Measurements from ENCODE around the gene CD55. TPM values are rescaled to one million over a fixed set of nuclear protein-coding genes. Genes with fewer than 3 reads are reported as not detected.
A peak's percentile ranks its signal among the peaks of the same experiment; 100 is the strongest.

Gene CD55
- total RNA-seq, 4 donors from 2014 or later: 8.0 to 75.4 (median 40.1) TPM

DNA sequence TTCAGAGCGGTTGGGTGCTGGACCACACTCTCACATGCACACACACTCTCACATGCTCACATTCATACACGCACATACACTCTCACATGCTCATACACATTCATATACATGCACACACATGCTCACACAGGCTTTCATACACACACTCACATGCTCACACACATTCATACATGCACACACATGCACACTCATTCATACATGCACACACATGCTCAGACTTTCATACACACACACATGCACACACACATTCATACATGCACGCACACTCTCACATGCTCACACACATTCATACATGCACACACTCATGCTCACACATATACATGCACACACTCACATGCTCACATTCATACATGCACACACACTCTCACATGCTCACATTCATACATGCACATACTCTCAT is 6.0 kb upstream of the CD55 start:
- WGBS, 2 donors (ENCODE audit: low coverage in 1 of 2): 100% methylated on average over 3 of the region's 3 CpGs
- intact Hi-C loops (cut with DNase I; ENCODE audit: low total_unique reads): no loop called here
- in situ Hi-C loops (cut with MboI; ENCODE audit: low pct_ligation_motif_present in 1 of 4, low pct_unique_long_range_greater_than_20kb in 1 of 4, low sequenced_read_pairs in 3 of 4): no loop called here
- Histone ChIP-seq H3K27me3 (no peaks in the 10 kb centered on the region), H3K9me3 (no peaks in the 10 kb centered on the region), H3K27ac (no peak overlapping the region), H3K4me3 (no peak overlapping the region), H3K4me1 (peaks cover 0 to 15% (median 7%) of the 10 kb centered on the region in 4 donors), H3K36me3 (no peaks in the 10 kb centered on the region)
- DNase-seq: no peak
- TF ChIP-seq EP300 (IDR thresholded peaks at IDR 0.05; ENCODE audit: low read depth): no peak
- no peak for TF ChIP-seq POLR2A (IDR thresholded peaks at IDR 0.05)
- TF ChIP-seq, protein P1, sequence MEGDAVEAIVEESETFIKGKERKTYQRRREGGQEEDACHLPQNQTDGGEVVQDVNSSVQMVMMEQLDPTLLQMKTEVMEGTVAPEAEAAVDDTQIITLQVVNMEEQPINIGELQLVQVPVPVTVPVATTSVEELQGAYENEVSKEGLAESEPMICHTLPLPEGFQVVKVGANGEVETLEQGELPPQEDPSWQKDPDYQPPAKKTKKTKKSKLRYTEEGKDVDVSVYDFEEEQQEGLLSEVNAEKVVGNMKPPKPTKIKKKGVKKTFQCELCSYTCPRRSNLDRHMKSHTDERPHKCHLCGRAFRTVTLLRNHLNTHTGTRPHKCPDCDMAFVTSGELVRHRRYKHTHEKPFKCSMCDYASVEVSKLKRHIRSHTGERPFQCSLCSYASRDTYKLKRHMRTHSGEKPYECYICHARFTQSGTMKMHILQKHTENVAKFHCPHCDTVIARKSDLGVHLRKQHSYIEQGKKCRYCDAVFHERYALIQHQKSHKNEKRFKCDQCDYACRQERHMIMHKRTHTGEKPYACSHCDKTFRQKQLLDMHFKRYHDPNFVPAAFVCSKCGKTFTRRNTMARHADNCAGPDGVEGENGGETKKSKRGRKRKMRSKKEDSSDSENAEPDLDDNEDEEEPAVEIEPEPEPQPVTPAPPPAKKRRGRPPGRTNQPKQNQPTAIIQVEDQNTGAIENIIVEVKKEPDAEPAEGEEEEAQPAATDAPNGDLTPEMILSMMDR (IDR thresholded peaks at IDR 0.05): no peak
- TF ChIP-seq POLR2AphosphoS5 (IDR thresholded peaks at IDR 0.05): no peak

DNA sequence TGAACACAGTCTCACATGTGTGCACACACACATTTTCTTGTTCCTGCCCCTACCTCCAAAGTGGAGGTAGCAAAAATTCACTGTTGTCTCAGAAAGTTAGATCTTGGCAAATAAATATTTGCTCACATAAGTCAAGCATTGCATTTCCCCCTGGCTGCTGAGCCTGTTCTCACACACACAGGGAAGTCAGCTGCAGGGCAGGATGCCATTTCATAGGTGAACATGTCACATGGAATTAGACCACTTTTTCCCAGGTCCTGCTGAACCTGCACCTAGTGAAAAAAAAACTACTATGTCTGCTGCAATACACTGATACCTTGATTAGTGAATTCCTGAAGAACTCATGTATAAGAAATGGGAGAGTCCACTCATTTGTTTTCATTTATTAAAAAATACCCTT is 5.3 kb upstream of the CD55 start:
- DNase-seq: no peak
- H3K27ac ChIP-seq: peak overlapping the region in 2 of 4 donors; percentile 4 to 41
- H3K4me3 ChIP-seq: no peak overlapping the region
- intact Hi-C loops (cut with DNase I; ENCODE audit: low total_unique reads): no loop called here
- H3K27me3 ChIP-seq: no peaks in the 10 kb centered on the region
- no peak for TF ChIP-seq POLR2A (IDR thresholded peaks at IDR 0.05)
- in situ Hi-C loops (cut with MboI; ENCODE audit: low pct_ligation_motif_present in 1 of 4, low pct_unique_long_range_greater_than_20kb in 1 of 4, low sequenced_read_pairs in 3 of 4): no loop called here
- H3K4me1 ChIP-seq: peaks cover 0 to 15% (median 9%) of the 10 kb centered on the region in 4 donors
- no peaks in the 10 kb centered on the region for H3K36me3 ChIP-seq
- no peaks in the 10 kb centered on the region for H3K9me3 ChIP-seq

GRCh38 chr1:207316622-207317391 is 4.7 kb upstream of the CD55 start:
- Histone ChIP-seq H3K4me3 (no peak overlapping the region), H3K36me3 (no peaks in the 10 kb centered on the region), H3K9me3 (no peaks in the 10 kb centered on the region), H3K4me1 (peaks cover 0 to 15% (median 9%) of the 10 kb centered on the region in 4 donors), H3K27me3 (no peaks in the 10 kb centered on the region), H3K27ac (peak overlapping the region; percentile 4 to 57 (median 41))
- intact Hi-C loops (cut with DNase I; ENCODE audit: low total_unique reads) (no loop called here), in situ Hi-C loops (cut with MboI; ENCODE audit: low pct_ligation_motif_present in 1 of 4, low pct_unique_long_range_greater_than_20kb in 1 of 4, low sequenced_read_pairs in 3 of 4) (no loop called here)
- DNase-seq: peak; percentile 54
- TF ChIP-seq POLR2A (IDR thresholded peaks at IDR 0.05) (no peak), POLR2AphosphoS5 (IDR thresholded peaks at IDR 0.05) (peak in 1 of 3 donors; percentile 43)
- TF ChIP-seq, protein P1 (IDR thresholded peaks at IDR 0.05): no peak
- WGBS, 2 donors (ENCODE audit: low coverage in 1 of 2): 41 to 45% methylated on average over 6 of the region's 6 CpGs

GRCh38 chr1:207317561-207317960 is 3.9 kb upstream of the CD55 start:
- Histone ChIP-seq H3K9me3 (no peaks in the 10 kb centered on the region), H3K27me3 (no peaks in the 10 kb centered on the region), H3K27ac (peak overlapping the region in 2 of 4 donors; percentile 41 to 57), H3K4me1 (peaks cover 0 to 18% (median 10%) of the 10 kb centered on the region in 4 donors), H3K4me3 (no peak overlapping the region), H3K36me3 (no peaks in the 10 kb centered on the region)
- in situ Hi-C loops (cut with MboI; ENCODE audit: low pct_ligation_motif_present in 1 of 4, low pct_unique_long_range_greater_than_20kb in 1 of 4, low sequenced_read_pairs in 3 of 4) (no loop called here), intact Hi-C loops (cut with DNase I; ENCODE audit: low total_unique reads) (no loop called here)
- DNase-seq: no peak
- TF ChIP-seq EP300 (IDR thresholded peaks at IDR 0.05; ENCODE audit: low read depth) (no peak), POLR2AphosphoS5 (IDR thresholded peaks at IDR 0.05) (no peak), POLR2A (IDR thresholded peaks at IDR 0.05) (no peak)
- TF ChIP-seq, protein P1 (IDR thresholded peaks at IDR 0.05): no peak
- 83% methylated on average over 3 of the region's 3 CpGs for WGBS, 2 donors (ENCODE audit: low coverage in 1 of 2)

Measured in transverse colon (tissue), 4 donors.